Stomach (tissue), 9 donors: Measurements from ENCODE around the gene ZNF316. TPM values are rescaled to one million over a fixed set of nuclear protein-coding genes. Genes with fewer than 3 reads are reported as not detected.

Experiments
- DNase-seq, 2 donors: peaks; one replicate each; pipeline versions ENCODE4 v3.0.0 to v3.0.0-alpha.2; 2013 to 2019
- H3K27ac ChIP-seq, 5 donors: fragments of 200-600 bp in 4 of 5; sonication (generic) in 4 of 5; one replicate each; pipeline ENCODE4 v1.5.1; 2013 to 2019; ENCODE audit warnings: mild to moderate bottlenecking in 1 of 5, moderate library complexity in 1 of 5
- H3K27me3 ChIP-seq, 3 donors: fragments of 200-600 bp; sonication (generic); one replicate each; pipeline ENCODE4 v1.5.1; 2017 to 2019; ENCODE audit warnings: mixed run types in 1 of 3
- H3K36me3 ChIP-seq, 4 donors: fragments of 200-600 bp; sonication (generic); 1 replicate in 3 of 4; 2 replicates in 1 of 4; pipeline ENCODE4 v1.5.1; 2016 to 2019
- H3K4me1 ChIP-seq, 4 donors: fragments of 200-600 bp; sonication (generic); one replicate each; pipeline ENCODE4 v1.5.1; 2016 to 2019
- H3K4me3 ChIP-seq, 4 donors: fragments of 200-600 bp; sonication (generic) in 3 of 4; one replicate each; pipeline ENCODE4 v1.5.1; 2016 to 2019; ENCODE audit warnings: mild to moderate bottlenecking in 1 of 4
- H3K9me3 ChIP-seq, 4 donors: fragments of 200-600 bp; sonication (generic); one replicate each; pipeline ENCODE4 v1.5.1; 2016 to 2019
- EP300 ChIP-seq: sonication (generic); formaldehyde crosslinking; IDR thresholded peaks from one replicate; pipeline ENCODE4 v1.6.1; 2017; ENCODE audit warnings: antibody characterized with exemption
- POLR2A ChIP-seq, 4 donors: fragments of 450-650 bp; IDR thresholded peaks; one replicate each; pipeline ENCODE4 v1.6.1; 2016; ENCODE audit warnings: antibody characterized with exemption in 4 of 4, control low read depth in 2 of 4, mild to moderate bottlenecking in 1 of 4, moderate library complexity in 1 of 4
- POLR2AphosphoS5 ChIP-seq, 3 donors: sonication (generic); formaldehyde crosslinking; IDR thresholded peaks; one replicate each; pipeline ENCODE4 v1.6.1; 2016; ENCODE audit warnings: antibody characterized with exemption in 3 of 3
- WGBS, 5 donors: extraction: QIAGEN DNeasy Blood & Tissue Kit in 3 of 5; methylation state at CpG; one replicate each; pipeline versions ENCODE4 v1.1.5 to v1.1.7; 2013 to 2018; 5-methylcytosine and 5-hydroxymethylcytosine counted together
- intact Hi-C: fragments of 100-400 bp; cut with DNase I; formaldehyde crosslinking; loops from one replicate; pipeline ENCODE4 v1.15.1; 2023; ENCODE audit warnings: low total_unique reads
- polyA plus RNA-seq, 3 donors: library from polyadenylated mRNA; stranded (reverse); fragments of 200-250 nt; gene quantifications; one replicate each; pipeline ENCODE4 v1.2.3, GENCODE V29; 2013
- total RNA-seq, 5 donors: library from RNA; depleted of rRNA; stranded (reverse); fragments of >200 nt; gene quantifications; one replicate each; pipeline versions ENCODE4 v1.1.0 to v1.2.3, GENCODE V29; 2014 to 2016
- TF ChIP-seq, protein P1 (sequence below), 7 experiments: fragments of 450-650 bp in 4 of 7; fragments of 200-600 bp in 3 of 7; sonication (generic) in 3 of 7; IDR thresholded peaks; one replicate each; pipeline ENCODE4 v1.5.1; 2016 to 2019; ENCODE audit warnings: antibody characterized with exemption in 7 of 7, control low read depth in 2 of 7, mild to moderate bottlenecking in 1 of 7
- donor health status: healthy with polysubstance abuse.
- donor health status: Bipolar disorder and iron deficiency.
- donor health status: healthy.

Gene ZNF316
- total and polyA plus RNA-seq, 8 donors, result 7.2 to 62.6 (median 13.7) TPM

DNA sequence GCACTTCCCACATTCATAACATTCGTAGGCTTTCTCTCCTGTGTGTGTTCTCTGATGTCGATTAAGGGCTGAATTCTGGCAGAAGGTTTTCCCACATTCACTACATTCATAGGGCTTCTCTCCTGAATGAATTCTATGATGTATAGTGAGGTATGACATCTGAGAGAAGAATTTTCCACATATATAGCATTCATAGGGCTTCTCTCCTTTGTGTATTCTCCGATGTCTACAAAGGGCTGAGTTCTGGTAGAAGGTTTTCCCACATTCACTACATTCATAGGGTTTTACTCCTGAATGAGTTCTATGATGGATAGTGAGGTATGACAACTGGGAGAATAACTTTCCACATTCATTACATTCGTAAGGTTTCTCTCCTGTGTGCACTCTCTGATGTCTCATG lies 54.0 kb downstream of the ZNF316 start:
- TF ChIP-seq POLR2AphosphoS5 (IDR thresholded peaks at IDR 0.05), result no peak
- no peak for TF ChIP-seq EP300
- no peak for TF ChIP-seq POLR2A (IDR thresholded peaks at IDR 0.05)
- TF ChIP-seq, protein P1, sequence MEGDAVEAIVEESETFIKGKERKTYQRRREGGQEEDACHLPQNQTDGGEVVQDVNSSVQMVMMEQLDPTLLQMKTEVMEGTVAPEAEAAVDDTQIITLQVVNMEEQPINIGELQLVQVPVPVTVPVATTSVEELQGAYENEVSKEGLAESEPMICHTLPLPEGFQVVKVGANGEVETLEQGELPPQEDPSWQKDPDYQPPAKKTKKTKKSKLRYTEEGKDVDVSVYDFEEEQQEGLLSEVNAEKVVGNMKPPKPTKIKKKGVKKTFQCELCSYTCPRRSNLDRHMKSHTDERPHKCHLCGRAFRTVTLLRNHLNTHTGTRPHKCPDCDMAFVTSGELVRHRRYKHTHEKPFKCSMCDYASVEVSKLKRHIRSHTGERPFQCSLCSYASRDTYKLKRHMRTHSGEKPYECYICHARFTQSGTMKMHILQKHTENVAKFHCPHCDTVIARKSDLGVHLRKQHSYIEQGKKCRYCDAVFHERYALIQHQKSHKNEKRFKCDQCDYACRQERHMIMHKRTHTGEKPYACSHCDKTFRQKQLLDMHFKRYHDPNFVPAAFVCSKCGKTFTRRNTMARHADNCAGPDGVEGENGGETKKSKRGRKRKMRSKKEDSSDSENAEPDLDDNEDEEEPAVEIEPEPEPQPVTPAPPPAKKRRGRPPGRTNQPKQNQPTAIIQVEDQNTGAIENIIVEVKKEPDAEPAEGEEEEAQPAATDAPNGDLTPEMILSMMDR (IDR thresholded peaks at IDR 0.05), result no peak
- Histone ChIP-seq H3K4me3 (no peak overlapping the region), H3K36me3 (peaks cover 87 to 100% (median 99%) of the 10 kb centered on the region in 4 donors), H3K9me3 (peaks cover 82 to 100% (median 100%) of the 10 kb centered on the region in 4 donors), H3K27me3 (no peaks in the 10 kb centered on the region), H3K27ac (no peak overlapping the region), H3K4me1 (no peaks in the 10 kb centered on the region)
- no peak for DNase-seq
- intact Hi-C loops, result no loop called here
- WGBS, 5 donors, result 96 to 99% (median 98%) methylated on average over 4 of the region's 4 CpGs

DNA sequence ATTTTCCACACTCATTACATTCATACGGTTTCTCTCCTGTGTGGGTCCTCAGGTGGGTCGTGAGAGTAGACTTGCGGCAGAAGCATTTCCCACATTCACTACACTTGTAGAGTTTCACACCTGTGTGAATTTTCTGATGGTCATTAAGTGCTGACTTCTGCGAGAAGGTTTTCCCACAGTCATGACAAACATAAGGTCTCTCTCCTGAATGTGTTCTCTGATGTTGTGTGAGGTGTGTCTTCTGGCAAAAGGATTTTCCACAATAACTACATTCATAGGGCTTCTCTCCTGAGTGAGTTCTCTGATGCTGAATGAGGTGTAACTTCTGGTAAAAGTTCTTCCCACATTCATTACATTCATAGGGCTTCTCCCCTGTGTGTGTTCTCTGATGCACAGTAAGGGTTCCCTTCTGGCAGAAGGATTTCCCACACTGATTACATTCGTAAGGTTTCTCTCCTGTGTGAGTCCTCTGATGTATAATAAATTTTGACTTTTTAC lies 54.5 kb downstream of the ZNF316 start:
- WGBS, 5 donors, result 96 to 98% (median 98%) methylated on average over 5 of the region's 5 CpGs
- Histone ChIP-seq H3K36me3 (peaks cover 87 to 100% (median 99%) of the 10 kb centered on the region in 4 donors), H3K27ac (no peak overlapping the region), H3K4me3 (no peak overlapping the region), H3K9me3 (peaks cover 76 to 100% (median 100%) of the 10 kb centered on the region in 4 donors), H3K4me1 (no peaks in the 10 kb centered on the region), H3K27me3 (no peaks in the 10 kb centered on the region)
- TF ChIP-seq, protein P1 (IDR thresholded peaks at IDR 0.05), result no peak
- TF ChIP-seq POLR2A (IDR thresholded peaks at IDR 0.05) (no peak), POLR2AphosphoS5 (IDR thresholded peaks at IDR 0.05) (no peak), EP300 (no peak)
- DNase-seq, result no peak
- intact Hi-C loops, result no loop called here

DNA sequence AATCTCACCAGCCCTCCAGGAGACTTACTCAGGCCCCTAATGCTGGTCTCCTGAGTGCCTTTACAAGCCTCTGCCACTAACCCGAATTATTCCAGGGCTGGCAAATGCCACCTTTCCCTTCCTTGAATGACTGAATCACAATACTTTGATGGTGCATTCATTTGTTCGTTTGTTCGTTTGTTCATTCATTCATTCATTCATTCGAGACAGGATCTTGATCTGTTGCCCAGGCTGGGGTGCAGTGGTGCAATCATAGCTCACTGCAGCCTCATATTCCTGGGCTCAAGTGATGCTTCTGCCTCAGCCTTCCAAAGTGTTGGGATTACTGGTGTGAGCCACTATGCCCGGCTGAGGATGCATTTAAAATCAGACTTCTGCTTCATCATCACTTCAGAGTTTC lies 63.7 kb downstream of the ZNF316 start:
- Histone ChIP-seq H3K36me3 (peaks cover 73 to 90% (median 85%) of the 10 kb centered on the region in 4 donors), H3K4me1 (peaks cover 19 to 26% (median 24%) of the 10 kb centered on the region in 4 donors), H3K4me3 (no peak overlapping the region), H3K27me3 (no peaks in the 10 kb centered on the region), H3K9me3 (peaks cover 14 to 77% (median 57%) of the 10 kb centered on the region in 4 donors), H3K27ac (no peak overlapping the region)
- TF ChIP-seq, protein P1 (IDR thresholded peaks at IDR 0.05), result no peak
- TF ChIP-seq POLR2AphosphoS5 (IDR thresholded peaks at IDR 0.05), result no peak
- TF ChIP-seq EP300, result no peak
- TF ChIP-seq POLR2A (IDR thresholded peaks at IDR 0.05), result no peak
- 96 to 99% (median 97%) methylated on average over 5 of the region's 5 CpGs for WGBS, 5 donors
- DNase-seq, result no peak
- intact Hi-C loops, result no loop called here

DNA sequence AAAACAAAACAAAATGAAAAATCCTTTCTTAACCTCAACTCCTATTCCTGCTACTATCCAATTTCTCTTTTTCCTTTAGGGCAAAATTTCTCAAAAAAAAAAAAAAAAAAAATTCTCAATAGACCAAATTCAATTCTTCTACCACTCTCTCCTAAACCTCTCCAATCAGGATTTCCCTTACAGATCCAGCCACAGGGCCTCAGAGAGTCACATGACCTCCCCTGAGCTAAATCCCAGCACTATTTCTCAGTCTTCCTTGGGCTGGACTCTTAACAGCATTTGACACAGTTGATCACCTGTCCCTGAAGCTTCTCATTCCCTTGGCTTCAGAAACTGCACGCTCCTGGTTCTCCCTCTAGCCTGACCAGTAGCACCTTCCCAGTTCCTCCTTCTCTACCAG lies 64.7 kb downstream of the ZNF316 start:
- peaks cover 22 to 30% (median 29%) of the 10 kb centered on the region in 4 donors for H3K4me1 ChIP-seq
- H3K4me3 ChIP-seq, result no peak overlapping the region
- DNase-seq, result no peak
- peaks cover 63 to 80% (median 74%) of the 10 kb centered on the region in 4 donors for H3K36me3 ChIP-seq
- no peak for TF ChIP-seq EP300
- TF ChIP-seq, protein P1 (IDR thresholded peaks at IDR 0.05), result no peak
- TF ChIP-seq POLR2A (IDR thresholded peaks at IDR 0.05), result no peak
- TF ChIP-seq POLR2AphosphoS5 (IDR thresholded peaks at IDR 0.05), result no peak
- no peak overlapping the region for H3K27ac ChIP-seq
- peaks cover 14 to 67% (median 46%) of the 10 kb centered on the region in 4 donors for H3K9me3 ChIP-seq
- 95 to 100% (median 100%) methylated on average over 1 of the region's 1 CpG for WGBS, 5 donors
- no peaks in the 10 kb centered on the region for H3K27me3 ChIP-seq
- intact Hi-C loops, result no loop called here

Other genes starting within 250 kb of the ZNF316 start
- 10 to 100 TPM in 4 of 5 donors, 1 to 10 TPM in 1; 5.8 to 23.7 (median 15.4) TPM for gene DAGLB, start 189.4 kb upstream of the ZNF316 start, total RNA-seq
- gene DAGLB, start 189.4 kb upstream of the ZNF316 start, polyA plus RNA-seq, result 1 to 10 TPM; 4.7 to 6.6 (median 5.0) TPM
- gene KDELR2, start 153.2 kb upstream of the ZNF316 start, total RNA-seq, result 100 to 1,000 TPM in 3 of 5 donors, 10 to 100 TPM in 2; 30.9 to 265 (median 117) TPM
- 10 to 100 TPM; 53.2 to 73.2 (median 72.2) TPM for gene KDELR2, start 153.2 kb upstream of the ZNF316 start, polyA plus RNA-seq
- gene GRID2IP, start 85.9 kb upstream of the ZNF316 start, total RNA-seq, result under 1 TPM in 1 of 5 donors, not detected in 4; 0.37 TPM
- gene GRID2IP, start 85.9 kb upstream of the ZNF316 start, polyA plus RNA-seq, result under 1 TPM in 2 of 3 donors, not detected in 1; 0.23 to 0.25 TPM
- gene ZDHHC4, start 59.9 kb upstream of the ZNF316 start, total RNA-seq, result 10 to 100 TPM in 3 of 5 donors, 1 to 10 TPM in 2; 4.1 to 78.4 (median 22.8) TPM
- gene ZDHHC4, start 59.9 kb upstream of the ZNF316 start, polyA plus RNA-seq, result 10 to 100 TPM; 41.4 to 49.7 (median 46.4) TPM
- gene INTS15, start 47.3 kb upstream of the ZNF316 start, total RNA-seq, result 100 to 1,000 TPM in 1 of 5 donors, 10 to 100 TPM in 4; 12.7 to 203 (median 40.3) TPM
- gene INTS15, start 47.3 kb upstream of the ZNF316 start, polyA plus RNA-seq, result 10 to 100 TPM in 2 of 3 donors, 1 to 10 TPM in 1; 9.3 to 11.5 (median 10.7) TPM
- 10 to 100 TPM in 2 of 5 donors, 1 to 10 TPM in 3; 3.8 to 30.9 (median 8.6) TPM for gene ZNF853, start 21.7 kb upstream of the ZNF316 start, total RNA-seq
- gene ZNF853, start 21.7 kb upstream of the ZNF316 start, polyA plus RNA-seq, result 1 to 10 TPM; 1.6 to 2.6 (median 2.0) TPM
- 100 to 1,000 TPM in 1 of 5 donors, 10 to 100 TPM in 4; 21.9 to 222 (median 37.1) TPM for gene ZNF12, start 69.6 kb downstream of the ZNF316 start, total RNA-seq
- gene ZNF12, start 69.6 kb downstream of the ZNF316 start, polyA plus RNA-seq, result 1 to 10 TPM; 3.9 to 7.3 (median 6.6) TPM
- 1 to 10 TPM in 1 of 5 donors, not detected in 4; 1.3 TPM for gene RSPH10B2, start 116.8 kb downstream of the ZNF316 start, total RNA-seq
- gene RSPH10B2, start 116.8 kb downstream of the ZNF316 start, polyA plus RNA-seq, result not detected
- gene CCZ1B, start 189.0 kb downstream of the ZNF316 start, total RNA-seq, result 100 to 1,000 TPM in 1 of 5 donors, 10 to 100 TPM in 4; 36.2 to 162 (median 86.8) TPM
- gene CCZ1B, start 189.0 kb downstream of the ZNF316 start, polyA plus RNA-seq, result 10 to 100 TPM; 17.0 to 47.8 (median 27.8) TPM